GM19025 (cell line): ENCODE data around the gene RAB33A.
"Not testable (repeated sequence)": the region's sequence is repeated elsewhere in the genome, so short reads cannot be mapped to it uniquely, and the experiment has no call there.

Experiments
- ATAC-seq: cut with Tn5 transposase; IDR thresholded peaks from one replicate; pipeline ENCODE4 v1.9.1; 2021; ENCODE audit warnings: mild to moderate bottlenecking, low read depth, moderate library complexity; ENCODE audit not compliant: unreplicated experiment

RAB33A gene

GRCh38 chrX:130224810-130225209, 53.0 kb downstream of the RAB33A start:
- ATAC-seq, result no peak

- ATAC-seq, result no peak
Observed at GRCh38 chrX:130228871-130229270, 57.1 kb downstream of the RAB33A start.

- not testable (repeated sequence) for ATAC-seq
Observed at GRCh38 chrX:130231184-130231583, 59.4 kb downstream of the RAB33A start.
